ENCODE data around the gene EFCAB8.

DNA sequence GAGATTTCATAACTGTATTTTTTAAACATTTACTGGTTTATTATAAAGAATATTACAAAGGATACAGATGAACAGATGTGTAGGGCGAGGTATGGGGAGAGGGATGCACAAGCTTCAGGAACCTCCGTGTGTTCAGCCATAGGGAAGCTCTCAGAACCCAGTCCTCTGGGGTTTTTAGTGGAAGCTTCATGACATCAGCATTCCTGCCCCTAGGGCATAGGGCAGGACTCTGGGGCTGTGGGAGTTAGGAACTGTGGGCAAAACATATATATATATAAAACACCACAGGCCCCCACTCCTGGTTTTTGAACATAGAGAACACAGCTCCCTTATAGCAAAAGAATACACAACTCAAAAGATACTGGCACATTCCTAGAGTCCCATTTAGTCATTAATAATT is 21.9 kb downstream of the EFCAB8 start:
- TF ChIP-seq, protein P1, sequence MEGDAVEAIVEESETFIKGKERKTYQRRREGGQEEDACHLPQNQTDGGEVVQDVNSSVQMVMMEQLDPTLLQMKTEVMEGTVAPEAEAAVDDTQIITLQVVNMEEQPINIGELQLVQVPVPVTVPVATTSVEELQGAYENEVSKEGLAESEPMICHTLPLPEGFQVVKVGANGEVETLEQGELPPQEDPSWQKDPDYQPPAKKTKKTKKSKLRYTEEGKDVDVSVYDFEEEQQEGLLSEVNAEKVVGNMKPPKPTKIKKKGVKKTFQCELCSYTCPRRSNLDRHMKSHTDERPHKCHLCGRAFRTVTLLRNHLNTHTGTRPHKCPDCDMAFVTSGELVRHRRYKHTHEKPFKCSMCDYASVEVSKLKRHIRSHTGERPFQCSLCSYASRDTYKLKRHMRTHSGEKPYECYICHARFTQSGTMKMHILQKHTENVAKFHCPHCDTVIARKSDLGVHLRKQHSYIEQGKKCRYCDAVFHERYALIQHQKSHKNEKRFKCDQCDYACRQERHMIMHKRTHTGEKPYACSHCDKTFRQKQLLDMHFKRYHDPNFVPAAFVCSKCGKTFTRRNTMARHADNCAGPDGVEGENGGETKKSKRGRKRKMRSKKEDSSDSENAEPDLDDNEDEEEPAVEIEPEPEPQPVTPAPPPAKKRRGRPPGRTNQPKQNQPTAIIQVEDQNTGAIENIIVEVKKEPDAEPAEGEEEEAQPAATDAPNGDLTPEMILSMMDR (IDR thresholded peaks at IDR 0.05), result no peak
- no peak for TF ChIP-seq POLR2A (IDR thresholded peaks at IDR 0.05)

All from heart left ventricle (tissue), 13 donors.